HepG2 (cell line): Measurements from ENCODE around the gene OR2A1.
"Not testable (repeated sequence)": the region's sequence is repeated elsewhere in the genome, so short reads cannot be mapped to it uniquely, and the experiment has no call there.

Source experiments
- SKI ChIP-seq: fragments of 450-650 bp; IDR thresholded peaks from one replicate; pipeline ENCODE4 v1.6.1; 2018; ENCODE audit warnings: mild to moderate bottlenecking; ENCODE audit not compliant: partially characterized antibody
- ZNF567 ChIP-seq: sonication (generic); formaldehyde crosslinking; IDR thresholded peaks from 2 replicates; pipeline ENCODE4 v1.8.1; 2023; ENCODE audit warnings: mild to moderate bottlenecking, missing genetic modification reagents, borderline replicate concordance

DNA sequence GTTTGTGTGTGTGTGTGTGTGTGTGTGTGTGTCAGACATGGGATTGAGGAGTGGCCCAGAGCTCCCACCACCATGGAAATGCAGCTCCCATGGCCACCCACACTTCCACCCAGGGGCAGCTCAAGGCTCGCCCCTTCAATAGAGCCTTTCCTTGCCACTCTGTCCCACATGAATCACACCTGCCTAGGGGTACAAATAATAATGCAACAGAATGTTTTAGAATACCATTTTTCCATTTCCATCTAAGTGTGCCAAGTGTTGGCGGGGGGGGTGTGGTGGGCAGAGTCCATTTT lies 19.7 kb downstream of the OR2A1 start:
- TF ChIP-seq SKI; ZNF567 (CRISPR knock-in tag): not testable (repeated sequence)
